Body of pancreas (tissue), 4 donors: Measurements from ENCODE around the gene PIP5K1B. TPM values are rescaled to one million over a fixed set of nuclear protein-coding genes. Genes with fewer than 3 reads are reported as not detected.

Source experiments
- ATAC-seq: fragments of 150-250 bp; one replicate; pipeline ENCODE4 v1.9.1; 2016
- DNase-seq, 4 donors: peaks; one replicate each; pipeline ENCODE4 v3.0.0-alpha.2; 2019
- H3K27ac ChIP-seq, 4 donors: fragments of 200-600 bp; sonication (generic); 1 replicate in 3 of 4; 2 replicates in 1 of 4; pipeline versions ENCODE4 v1.5.1 to v1.6.1; 2016 to 2019; ENCODE audit warnings: mild to moderate bottlenecking in 1 of 4, mixed read lengths in 1 of 4, moderate library complexity in 1 of 4
- H3K27me3 ChIP-seq, 2 donors: fragments of 200-600 bp; sonication (generic); one replicate each; pipeline ENCODE4 v1.6.0; 2016; ENCODE audit warnings: mild to moderate bottlenecking in 1 of 2
- H3K36me3 ChIP-seq, 2 donors: fragments of 200-600 bp; sonication (generic); replicated peaks in 1 of 2; 2 replicates each; pipeline ENCODE4 v1.5.1; 2016; ENCODE audit warnings: low read depth in 2 of 2; ENCODE audit not compliant: insufficient read depth in 1 of 2
- H3K4me1 ChIP-seq: fragments of 200-600 bp; sonication (generic); one replicate; pipeline ENCODE4 v1.6.0; 2016
- H3K4me3 ChIP-seq, 2 donors: fragments of 200-600 bp; sonication (generic); 1 replicate in 1 of 2; 2 replicates in 1 of 2; pipeline ENCODE4 v1.5.1; 2016 to 2019
- H3K9me3 ChIP-seq, 3 donors: fragments of 200-600 bp; sonication (generic); 1 replicate in 2 of 3; 2 replicates in 1 of 3; pipeline ENCODE4 v1.5.1; 2016
- CTCF ChIP-seq, 7 experiments: fragments of 450-650 bp in 4 of 7; fragments of 200-600 bp in 3 of 7; sonication (generic) in 3 of 7; IDR thresholded peaks; one replicate each; pipeline ENCODE4 v1.5.1; 2016 to 2019; ENCODE audit warnings: antibody characterized with exemption in 7 of 7
- POLR2A ChIP-seq, 3 donors: fragments of 450-650 bp; IDR thresholded peaks; one replicate each; pipeline ENCODE4 v1.6.1; 2016; ENCODE audit warnings: antibody characterized with exemption in 3 of 3, mild to moderate bottlenecking in 2 of 3
- WGBS, 2 donors: methylation state at CpG; one replicate each; pipeline ENCODE4 v1.1.5; 2017; 5-methylcytosine and 5-hydroxymethylcytosine counted together
- intact Hi-C: fragments of 100-400 bp; cut with DNase I; formaldehyde crosslinking; loops from one replicate; pipeline ENCODE4 v1.15.1; 2023
- total RNA-seq, 2 donors: library from RNA; depleted of rRNA; stranded (reverse); fragments of >200 nt; gene quantifications; one replicate each; pipeline ENCODE4 v1.1.0, GENCODE V29; 2016

Gene PIP5K1B
- total RNA-seq, 2 donors from 2014 or later: 3.6 to 7.8 TPM

GRCh38 chr9:68996462-68996861, 291.4 kb downstream of the PIP5K1B start:
- Histone ChIP-seq H3K4me1 (peaks cover 29% of the 10 kb centered on the region), H3K36me3 (peaks cover 0 to 2% of the 10 kb centered on the region in 2 donors), H3K9me3 (no peaks in the 10 kb centered on the region), H3K27ac (peak overlapping the region in 1 of 4 donors; percentile 7), H3K27me3 (no peaks in the 10 kb centered on the region), H3K4me3 (no peak overlapping the region)
- DNase-seq (no peak), ATAC-seq (no peak)
- 83 to 88% methylated on average over 5 of the region's 5 CpGs for WGBS, 2 donors
- TF ChIP-seq CTCF (IDR thresholded peaks at IDR 0.05): no peak
- TF ChIP-seq POLR2A (IDR thresholded peaks at IDR 0.05): no peak
- intact Hi-C loops: no loop called here

GRCh38 chr9:68997666-68998065, 292.6 kb downstream of the PIP5K1B start:
- H3K9me3 ChIP-seq: no peaks in the 10 kb centered on the region
- no peaks in the 10 kb centered on the region for H3K36me3 ChIP-seq
- H3K4me3 ChIP-seq: no peak overlapping the region
- DNase-seq (no peak), ATAC-seq (peak; percentile 31)
- H3K27ac ChIP-seq: no peak overlapping the region
- 67 to 69% methylated on average over 3 of the region's 3 CpGs for WGBS, 2 donors
- TF ChIP-seq CTCF (IDR thresholded peaks at IDR 0.05) (no peak), POLR2A (IDR thresholded peaks at IDR 0.05) (no peak)
- no peaks in the 10 kb centered on the region for H3K27me3 ChIP-seq
- H3K4me1 ChIP-seq: peaks cover 29% of the 10 kb centered on the region
- intact Hi-C loops: no loop called here

- H3K27ac ChIP-seq: no peak overlapping the region
- WGBS, 2 donors: 59 to 60% methylated on average over 4 of the region's 4 CpGs
- no peaks in the 10 kb centered on the region for H3K9me3 ChIP-seq
- H3K4me3 ChIP-seq: no peak overlapping the region
- TF ChIP-seq CTCF (IDR thresholded peaks at IDR 0.05): no peak
- no peak for TF ChIP-seq POLR2A (IDR thresholded peaks at IDR 0.05)
- no peaks in the 10 kb centered on the region for H3K36me3 ChIP-seq
- H3K27me3 ChIP-seq: no peaks in the 10 kb centered on the region
- ATAC-seq (no peak), DNase-seq (no peak)
- peaks cover 29% of the 10 kb centered on the region for H3K4me1 ChIP-seq
- intact Hi-C loops: no loop called here
Measured at GRCh38 chr9:68998385-68998784, 293.3 kb downstream of the PIP5K1B start.

- DNase-seq (no peak), ATAC-seq (no peak)
- 66 to 82% methylated on average over 4 to 5 of the region's 5 CpGs for WGBS, 2 donors
- TF ChIP-seq CTCF (IDR thresholded peaks at IDR 0.05) (no peak), POLR2A (IDR thresholded peaks at IDR 0.05) (no peak)
- no peak overlapping the region for H3K27ac ChIP-seq
- H3K9me3 ChIP-seq: no peaks in the 10 kb centered on the region
- H3K4me1 ChIP-seq: peaks cover 29% of the 10 kb centered on the region
- no peak overlapping the region for H3K4me3 ChIP-seq
- intact Hi-C loops: no loop called here
- no peaks in the 10 kb centered on the region for H3K27me3 ChIP-seq
- H3K36me3 ChIP-seq: no peaks in the 10 kb centered on the region
Measured at GRCh38 chr9:68998812-68999211, 293.8 kb downstream of the PIP5K1B start.

GRCh38 chr9:68999393-69000105, 294.5 kb downstream of the PIP5K1B start:
- Histone ChIP-seq H3K36me3 (no peaks in the 10 kb centered on the region), H3K4me3 (no peak overlapping the region), H3K27me3 (no peaks in the 10 kb centered on the region), H3K9me3 (no peaks in the 10 kb centered on the region), H3K27ac (peak overlapping the region in 1 of 4 donors; percentile 0), H3K4me1 (peaks cover 29% of the 10 kb centered on the region)
- peak; percentile 62 to 93 (median 91) for TF ChIP-seq CTCF (IDR thresholded peaks at IDR 0.05)
- no peak for TF ChIP-seq POLR2A (IDR thresholded peaks at IDR 0.05)
- 29 to 36% methylated on average over 10 of the region's 10 CpGs for WGBS, 2 donors
- intact Hi-C loops: no loop called here
- ATAC-seq (peak; percentile 89), DNase-seq (peak; percentile 76 to 88 (median 81))
